HG03103 (cell line): Measurements from ENCODE around the gene ZSCAN26.
"Not testable (repeated sequence)": the region's sequence is repeated elsewhere in the genome, so short reads cannot be mapped to it uniquely, and the experiment has no call there.

Experiments used
- ATAC-seq: cut with Tn5 transposase; IDR thresholded peaks from one replicate; pipeline ENCODE4 v1.9.1; 2021; ENCODE audit warnings: low read depth; ENCODE audit not compliant: unreplicated experiment

The ZSCAN26 gene

GRCh38 chr6:28254121-28254519, 12.8 kb upstream of the ZSCAN26 start:
- no peak for ATAC-seq

GRCh38 chr6:28257042-28257441, 9.9 kb upstream of the ZSCAN26 start:
- no peak for ATAC-seq

GRCh38 chr6:28258877-28259777, 7.8 kb upstream of the ZSCAN26 start, which contains the start of gene NKAPL:
TSS of gene NKAPL (plus strand) at chr6:28259297. CDS start at chr6:28259372, 75 bp downstream.
- no peak for ATAC-seq

GRCh38 chr6:28263922-28264321, 3.0 kb upstream of the ZSCAN26 start:
- ATAC-seq: no peak

GRCh38 chr6:28264834-28265401, 2.0 kb upstream of the ZSCAN26 start:
- no peak for ATAC-seq

- ATAC-seq: no peak
Measured at GRCh38 chr6:28266563-28266961, 381 bp upstream of the ZSCAN26 start.

GRCh38 chr6:28267695-28268059, 734 bp downstream of the ZSCAN26 start:
- no peak for ATAC-seq

- ATAC-seq: no peak
Measured at GRCh38 chr6:28269492-28269891, 2.5 kb downstream of the ZSCAN26 start.

- ATAC-seq: no peak
Measured at GRCh38 chr6:28274888-28275287, 7.9 kb downstream of the ZSCAN26 start.

- ATAC-seq: no peak
Measured at GRCh38 chr6:28277746-28278145, 10.8 kb downstream of the ZSCAN26 start.

GRCh38 chr6:28280595-28281287, 13.8 kb downstream of the ZSCAN26 start:
- no peak for ATAC-seq

GRCh38 chr6:28281288-28282064, 14.5 kb downstream of the ZSCAN26 start, which contains the start of gene PGBD1:
TSS of gene PGBD1 (plus strand) at chr6:28281572. CDS start at chr6:28283814, 2,242 bp downstream.
- ATAC-seq: peak; percentile 78

- no peak for ATAC-seq
Measured at GRCh38 chr6:28282926-28283325, 16.0 kb downstream of the ZSCAN26 start.

GRCh38 chr6:28291573-28291972, 24.6 kb downstream of the ZSCAN26 start:
- ATAC-seq: no peak

GRCh38 chr6:28295326-28295725, 28.4 kb downstream of the ZSCAN26 start:
- no peak for ATAC-seq

GRCh38 chr6:28296520-28297060, 29.6 kb downstream of the ZSCAN26 start:
- no peak for ATAC-seq

- no peak for ATAC-seq
Measured at GRCh38 chr6:28303570-28303969, 36.6 kb downstream of the ZSCAN26 start.

- not testable (repeated sequence) for ATAC-seq
Measured at GRCh38 chr6:28306363-28306762, 39.4 kb downstream of the ZSCAN26 start.

- ATAC-seq: no peak
Measured at GRCh38 chr6:28311139-28311823, 44.3 kb downstream of the ZSCAN26 start.

GRCh38 chr6:28312939-28313338, 46.0 kb downstream of the ZSCAN26 start:
- no peak for ATAC-seq
